Skeletal muscle cell (primary cell): ENCODE measurements around the gene VAV3.
A peak's percentile ranks its signal among the peaks of the same experiment; 100 is the strongest.
"Not testable (repeated sequence)": the region's sequence is repeated elsewhere in the genome, so short reads cannot be mapped to it uniquely, and the experiment has no call there.

Experiments
- DNase-seq: peaks from one replicate; pipeline ENCODE4 v3.0.0-alpha.2; 2010; ENCODE audit warnings: low read depth
- H3K4me3 ChIP-seq: 2 replicates; pipeline ENCODE4 v1.5.1; 2011; ENCODE audit warnings: low read depth, mild to moderate bottlenecking, control low read depth, low read length, moderate library complexity

The VAV3 gene

DNA sequence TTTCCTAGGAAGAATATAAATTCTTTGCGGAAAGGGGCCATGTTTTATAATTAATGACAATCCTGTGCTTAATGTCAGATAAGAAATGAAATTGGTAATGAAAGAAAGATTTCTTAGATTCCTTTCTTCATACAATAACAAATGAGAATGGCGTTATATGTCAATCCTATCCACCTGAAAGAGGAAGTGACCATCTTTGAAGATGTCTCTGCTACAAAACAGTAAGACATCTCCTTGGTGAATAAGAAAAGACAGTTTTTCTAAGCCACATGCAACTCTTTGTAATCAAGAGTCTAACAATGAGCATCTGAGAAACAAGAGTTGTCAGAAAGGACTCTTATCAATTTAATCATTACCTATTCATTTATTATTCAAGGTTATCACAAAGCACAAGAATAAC lies 286.0 kb downstream of the VAV3 start:
- DNase-seq, result no peak
- no peak overlapping the region for H3K4me3 ChIP-seq

DNA sequence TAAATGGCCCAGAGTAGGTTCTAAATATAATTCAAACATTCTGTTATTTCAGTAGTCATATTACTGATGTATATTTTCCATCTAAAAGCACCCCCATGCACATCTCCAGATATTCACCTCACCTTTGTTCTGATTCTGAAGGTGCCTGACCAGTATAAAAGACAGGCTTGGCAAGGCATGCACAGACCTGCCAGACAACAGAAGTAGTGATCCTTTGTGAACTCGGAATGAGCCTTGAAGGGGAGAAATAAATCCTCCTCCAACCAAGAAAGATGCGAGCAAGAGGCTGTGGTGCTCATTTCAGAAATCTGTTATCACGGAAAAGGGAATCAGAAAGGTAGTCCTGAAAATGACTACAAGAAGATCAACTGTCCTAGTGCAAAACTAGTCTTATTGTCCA lies 287.3 kb downstream of the VAV3 start:
- no peak overlapping the region for H3K4me3 ChIP-seq

DNA sequence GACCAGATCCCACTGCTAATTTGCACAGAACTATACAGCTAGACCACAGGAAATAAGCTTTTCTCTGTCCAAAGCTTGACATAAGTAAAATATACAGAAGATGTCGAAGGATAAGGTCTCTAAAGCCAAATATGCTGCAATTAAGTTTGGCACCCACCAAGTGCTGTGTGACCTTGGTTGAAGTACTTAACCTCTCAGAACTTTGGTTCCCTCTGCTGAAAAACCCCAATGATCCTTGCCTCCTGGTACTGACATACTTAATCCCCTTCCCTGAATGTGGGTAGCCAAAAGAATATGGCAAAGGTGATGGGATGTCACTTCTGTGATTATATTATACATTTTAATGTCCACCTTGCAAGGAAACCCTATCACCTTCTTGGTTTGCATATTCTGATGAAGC lies 290.5 kb downstream of the VAV3 start:
- H3K4me3 ChIP-seq, result no peak overlapping the region
- DNase-seq, result no peak

More for the DNA sequence above, 287.3 kb downstream of the VAV3 start:
- DNase-seq, result no peak

DNA sequence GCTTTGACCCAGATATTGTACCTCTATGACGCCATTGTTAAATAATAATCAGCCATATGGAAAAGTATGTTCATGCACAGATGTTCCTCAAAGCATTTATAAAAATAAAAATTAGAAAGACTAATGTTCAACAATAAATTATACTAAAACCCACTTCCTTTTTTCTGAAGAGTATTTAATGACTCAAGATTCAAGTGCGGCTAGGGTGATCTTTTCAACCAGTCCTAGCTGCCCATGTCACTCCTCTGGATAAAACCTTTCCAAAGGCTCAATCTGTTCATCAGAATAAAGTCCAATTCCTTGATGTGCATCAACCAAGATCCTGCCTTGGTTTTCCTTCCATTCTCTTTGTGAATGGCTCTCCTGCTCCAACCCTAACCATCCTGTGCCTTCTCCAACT lies 292.0 kb downstream of the VAV3 start:
- no peak overlapping the region for H3K4me3 ChIP-seq
- no peak for DNase-seq

DNA sequence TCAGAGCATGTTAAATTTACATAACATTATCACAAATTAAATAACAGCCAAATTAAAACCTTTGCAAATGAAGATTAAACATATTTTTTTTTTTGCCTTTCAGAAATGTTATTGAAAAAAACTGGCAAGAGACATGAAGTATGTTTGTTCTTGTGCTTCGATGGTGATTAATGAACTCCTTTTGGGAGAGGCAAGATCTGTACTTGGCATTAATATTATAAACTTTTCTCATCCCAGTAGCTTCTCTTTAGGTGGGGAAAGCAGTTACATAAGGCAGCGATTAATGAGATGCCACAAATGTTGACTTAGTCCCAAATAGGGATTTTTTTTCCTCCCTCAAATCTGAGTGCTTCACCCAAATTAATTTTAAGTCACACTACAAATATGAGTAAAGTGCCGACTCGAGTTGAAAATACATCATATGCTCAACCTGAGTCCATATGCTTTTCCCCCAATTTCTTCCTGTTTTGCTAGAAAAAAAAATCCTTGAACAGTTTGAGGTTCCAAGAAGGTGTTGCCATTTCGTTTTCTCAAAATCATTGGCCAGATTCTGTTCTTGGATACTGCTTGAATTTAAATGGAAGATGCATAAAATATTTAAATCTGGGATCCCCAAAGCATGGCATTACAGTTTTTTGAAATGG lies 294.5 kb downstream of the VAV3 start:
- no peak for DNase-seq
- no peak overlapping the region for H3K4me3 ChIP-seq

DNA sequence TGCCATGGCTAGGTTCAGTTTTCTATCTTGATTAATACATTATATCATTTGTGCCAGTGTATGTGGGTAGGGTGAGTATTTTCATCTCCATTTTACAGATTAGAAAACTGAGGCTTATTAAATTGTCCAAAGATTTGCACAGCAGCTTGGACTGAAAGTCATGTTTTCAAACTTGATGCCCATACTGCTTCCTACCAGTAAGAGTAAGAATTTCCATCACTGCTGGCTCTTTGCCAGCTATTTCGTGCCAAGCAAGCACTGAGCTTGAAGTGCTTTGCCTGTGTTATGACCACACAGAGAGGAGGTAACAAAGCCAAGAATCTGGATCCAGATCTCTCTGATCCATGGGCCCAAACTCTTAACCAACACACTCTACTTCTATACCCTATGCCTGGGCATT lies 295.0 kb downstream of the VAV3 start:
- DNase-seq, result no peak
- no peak overlapping the region for H3K4me3 ChIP-seq

DNA sequence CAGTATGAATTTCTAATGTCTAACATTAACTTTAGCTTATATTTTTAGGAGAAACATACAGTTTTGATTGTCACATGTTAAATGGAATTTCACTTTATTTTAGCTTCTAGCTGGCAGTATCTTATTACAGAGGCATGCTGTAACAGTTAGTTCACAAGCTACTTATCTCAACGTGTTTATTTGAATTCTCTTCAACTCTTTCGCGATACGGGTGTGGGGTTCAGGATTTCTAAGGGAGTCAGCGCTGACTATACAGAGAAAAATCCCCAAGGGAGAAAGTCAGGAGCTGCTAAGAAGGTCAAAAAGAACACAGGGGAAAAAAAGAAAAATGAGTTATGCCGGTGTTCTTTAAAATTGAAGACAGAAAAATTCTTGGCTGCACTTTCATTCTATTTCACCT lies 296.2 kb downstream of the VAV3 start:
- H3K4me3 ChIP-seq, result no peak overlapping the region
- DNase-seq, result no peak

DNA sequence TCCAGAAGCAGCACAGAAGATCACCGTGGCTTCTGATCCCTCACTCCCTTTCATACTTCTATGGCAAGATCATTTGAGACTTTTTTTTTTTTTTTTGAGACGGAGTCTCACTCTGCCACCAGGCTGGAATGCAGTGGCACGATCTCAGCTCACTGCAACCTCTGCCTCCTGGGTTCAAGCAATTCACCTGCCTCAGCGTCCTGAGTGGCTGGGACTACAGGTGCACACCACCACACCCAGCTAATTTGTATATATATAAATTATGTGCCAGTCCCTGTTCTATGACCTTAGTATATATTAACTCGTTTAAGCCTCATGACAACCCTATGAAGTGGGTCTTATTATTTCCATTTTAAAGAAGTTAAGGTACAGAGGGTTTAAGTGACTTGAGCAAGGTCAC lies 298.5 kb downstream of the VAV3 start:
- DNase-seq, result no peak

DNA sequence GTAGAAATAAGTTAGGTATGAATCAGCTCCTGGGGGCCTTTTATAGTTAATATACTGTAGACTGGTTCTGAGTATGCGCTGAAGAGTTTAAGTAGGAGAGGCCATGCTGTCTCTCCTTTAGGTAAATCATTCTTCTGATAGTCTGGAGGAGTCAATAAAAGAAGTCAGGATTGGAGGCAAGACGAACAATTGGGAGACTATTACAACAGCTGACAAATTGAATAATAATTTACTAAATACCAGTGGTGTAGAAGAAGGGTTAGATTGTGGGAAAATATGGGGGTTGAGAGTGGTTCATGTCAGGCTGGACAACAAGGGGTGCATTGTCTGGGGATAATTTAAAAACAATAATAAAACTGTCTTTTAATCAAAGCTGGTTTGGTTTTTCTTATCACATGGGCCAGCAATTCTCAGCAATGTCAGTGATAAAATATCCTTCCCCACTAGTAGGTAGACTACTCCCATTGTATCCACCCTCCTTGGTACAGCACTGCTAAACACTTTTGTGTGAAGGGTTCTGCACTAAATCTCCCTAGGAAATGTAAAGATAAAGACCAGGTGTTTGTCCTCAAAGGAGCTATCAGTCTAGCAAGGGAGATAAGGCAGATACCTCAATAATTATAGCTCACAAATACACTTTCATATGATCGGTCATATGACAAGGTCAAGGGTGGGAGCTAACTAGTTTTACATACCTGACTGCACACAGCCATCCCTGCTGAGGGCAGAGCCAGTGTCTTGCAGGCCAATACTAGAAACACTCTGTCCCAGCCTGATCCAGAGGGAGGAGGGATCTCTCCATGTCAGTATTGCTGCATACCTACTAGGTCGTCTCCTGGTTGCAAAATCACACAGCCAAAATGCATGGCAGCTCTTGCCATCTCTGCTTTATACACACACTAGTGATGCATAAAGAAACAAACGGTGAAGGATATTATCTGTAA lies 299.7 kb downstream of the VAV3 start:
- no peak overlapping the region for H3K4me3 ChIP-seq
- DNase-seq, result no peak

More for the DNA sequence above, 298.5 kb downstream of the VAV3 start:
- H3K4me3 ChIP-seq, result no peak overlapping the region

DNA sequence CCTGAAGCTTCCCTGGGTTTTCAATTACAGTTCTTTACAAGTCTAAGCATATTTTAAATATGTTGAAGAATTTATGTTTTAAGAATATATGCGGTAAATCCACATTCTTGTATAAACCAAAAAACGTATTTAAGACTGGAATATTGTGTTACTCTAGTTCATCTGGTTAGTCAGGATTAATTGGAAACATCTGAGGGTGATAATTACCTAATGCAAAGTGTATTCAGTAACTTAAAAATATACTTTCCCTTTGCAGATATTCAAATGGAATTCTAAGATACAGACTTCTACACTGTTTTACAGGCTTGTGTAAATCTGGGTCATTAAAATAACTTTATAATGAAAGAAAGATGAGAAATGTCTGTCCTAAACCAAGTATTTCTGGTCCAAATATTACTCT lies 302.0 kb downstream of the VAV3 start:
- DNase-seq, result no peak
- no peak overlapping the region for H3K4me3 ChIP-seq

DNA sequence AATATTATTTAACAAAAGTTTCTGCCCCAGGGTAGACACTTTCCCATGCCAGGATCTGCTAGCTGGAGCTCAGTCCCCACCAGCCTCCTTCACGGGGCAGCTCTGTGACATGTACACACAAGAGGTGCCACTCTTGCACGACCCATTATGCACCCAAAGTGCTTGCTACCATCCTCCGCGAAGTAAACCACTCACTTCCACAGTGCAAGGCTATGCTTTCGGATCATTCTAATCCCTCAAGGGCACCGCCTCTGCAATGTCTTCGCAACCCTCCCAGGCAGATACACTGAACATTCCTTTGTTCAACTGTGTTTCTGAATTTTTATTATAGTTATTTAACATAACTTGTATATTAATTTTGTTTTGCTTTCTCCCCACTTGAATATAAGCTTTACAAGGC lies 303.8 kb downstream of the VAV3 start:
- no peak overlapping the region for H3K4me3 ChIP-seq
- no peak for DNase-seq

DNA sequence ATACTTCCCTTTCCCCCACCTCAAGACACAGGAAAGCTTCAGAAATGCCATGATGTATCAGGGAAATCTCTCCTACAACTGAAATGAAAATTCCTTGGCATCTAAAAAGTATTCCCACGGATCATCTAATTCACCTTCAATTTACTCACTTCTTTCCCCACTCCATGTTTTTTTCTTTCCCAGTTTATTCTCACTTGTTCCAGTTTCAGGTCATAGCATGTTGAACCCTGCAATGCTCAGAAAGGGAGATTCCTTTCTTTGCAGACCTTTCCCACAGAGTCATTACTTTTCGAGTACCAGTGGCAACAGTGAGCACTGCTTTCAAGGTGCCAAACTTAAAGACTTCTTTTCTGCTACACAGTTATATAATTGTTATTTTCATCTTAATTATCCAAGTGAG lies 305.0 kb downstream of the VAV3 start:
- H3K4me3 ChIP-seq, result no peak overlapping the region
- DNase-seq, result no peak

DNA sequence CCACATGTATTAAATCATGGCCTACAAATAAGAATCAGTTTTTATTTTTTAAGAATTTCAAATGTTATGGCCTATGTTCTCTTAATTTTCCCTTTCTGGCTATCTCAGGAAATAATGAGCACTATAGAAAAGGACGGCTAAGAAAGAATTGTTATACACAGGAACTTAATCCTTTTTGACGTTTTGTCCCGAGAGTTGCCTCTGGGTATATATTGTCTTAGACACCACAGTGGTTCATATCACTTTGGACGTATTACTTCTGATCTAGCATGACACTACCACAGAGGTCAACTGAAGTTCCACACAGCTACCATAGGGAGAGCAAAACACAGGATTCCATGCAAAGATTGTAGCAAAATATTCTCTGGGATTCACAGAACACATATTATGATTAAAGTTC lies 307.6 kb downstream of the VAV3 start:
- no peak overlapping the region for H3K4me3 ChIP-seq
- DNase-seq, result no peak

DNA sequence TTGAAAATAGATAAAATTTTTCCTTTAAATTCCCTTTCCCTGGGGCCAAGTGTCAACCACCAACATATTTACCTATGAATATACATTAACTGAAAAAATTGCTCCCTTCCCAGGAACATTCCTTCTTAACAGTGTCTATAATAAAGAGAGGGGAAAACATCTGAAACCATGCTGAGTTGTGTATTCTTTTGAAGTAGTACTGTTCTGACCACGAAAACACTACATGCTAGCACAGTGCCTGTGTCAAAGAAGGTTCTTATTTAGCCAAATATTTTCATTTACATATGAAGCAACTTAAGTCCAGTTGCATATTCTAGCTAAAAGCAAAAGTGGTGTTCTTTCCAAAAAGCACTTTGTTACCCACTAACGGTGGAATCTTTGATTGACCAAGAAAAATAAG lies 311.2 kb downstream of the VAV3 start:
- no peak for DNase-seq
- H3K4me3 ChIP-seq, result no peak overlapping the region

DNA sequence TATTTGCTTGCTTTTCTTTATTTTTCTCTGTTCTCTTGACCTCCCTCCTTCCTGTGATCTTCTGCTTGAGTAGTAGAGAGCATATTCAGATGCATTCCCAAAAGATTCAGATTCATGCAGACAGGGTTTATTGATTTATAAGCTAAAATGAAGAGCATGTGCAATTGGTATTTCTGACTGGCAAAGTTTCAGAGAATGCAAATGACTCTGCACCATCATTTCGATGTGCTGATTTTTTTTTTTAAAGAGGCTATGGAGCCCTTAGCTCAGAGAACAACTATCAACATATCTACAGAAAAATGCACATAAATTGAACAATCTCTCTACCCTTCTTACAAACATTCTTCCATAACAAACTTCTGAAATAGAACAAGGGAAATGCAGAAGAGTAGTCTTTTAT lies 312.0 kb downstream of the VAV3 start:
- no peak overlapping the region for H3K4me3 ChIP-seq
- no peak for DNase-seq

DNA sequence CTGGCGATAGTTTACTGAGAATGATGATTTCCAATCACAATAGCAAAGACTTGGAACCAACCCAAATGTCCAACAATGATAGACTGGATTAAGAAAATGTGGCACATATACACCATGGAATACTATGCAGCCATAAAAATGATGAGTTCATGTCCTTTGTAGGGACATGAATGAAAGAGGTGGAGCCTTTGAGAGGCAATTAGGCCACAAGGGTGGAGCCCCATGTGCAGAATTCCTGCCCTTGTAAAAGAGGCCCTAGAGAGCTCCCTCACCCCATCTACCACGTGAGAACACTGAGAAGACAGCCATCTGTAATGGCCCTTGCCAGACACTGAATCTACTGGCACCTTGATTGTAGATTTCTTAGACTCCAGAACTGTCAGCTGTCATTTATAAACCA lies 314.2 kb downstream of the VAV3 start:
- H3K4me3 ChIP-seq, DNase-seq: not testable (repeated sequence)

DNA sequence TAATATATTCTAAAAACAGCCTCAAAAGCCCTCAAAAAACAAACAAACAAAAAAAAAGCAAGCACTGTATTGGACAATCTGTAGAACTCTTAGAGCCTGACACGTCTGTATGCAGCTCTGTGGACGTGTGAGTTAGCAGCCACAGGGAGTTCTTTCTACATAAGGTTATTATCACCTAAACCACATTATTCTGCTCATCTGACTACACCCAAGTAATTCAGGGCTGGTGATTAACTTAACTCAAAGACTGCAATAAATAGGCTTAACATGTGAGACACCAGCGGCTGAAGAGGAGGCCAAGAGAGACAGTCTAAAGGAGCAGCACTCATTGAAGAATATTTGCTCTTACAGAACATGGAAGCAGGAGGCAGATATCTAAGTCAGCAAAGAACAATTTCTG lies 316.0 kb downstream of the VAV3 start:
- DNase-seq, result no peak

DNA sequence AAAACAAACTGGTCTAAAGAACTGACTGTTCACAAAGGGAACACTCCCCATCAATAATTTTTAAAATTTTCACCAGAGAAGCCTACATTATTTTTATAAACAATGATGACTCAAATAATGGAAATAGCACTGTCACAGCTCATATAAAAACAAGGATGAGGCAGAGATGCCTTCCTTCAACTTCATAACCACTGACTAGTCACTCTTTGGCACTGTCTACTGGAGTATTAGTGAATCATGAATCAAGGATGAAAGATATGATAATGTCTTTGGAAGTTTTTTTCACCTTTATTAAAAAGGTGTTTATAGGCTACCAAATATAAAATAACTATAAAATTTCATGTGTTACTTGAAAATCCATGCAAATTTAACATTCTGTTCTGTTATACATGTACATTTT lies 316.9 kb downstream of the VAV3 start:
- peak; percentile 64 for DNase-seq
- H3K4me3 ChIP-seq, result no peak overlapping the region

More for the DNA sequence above, 316.0 kb downstream of the VAV3 start:
- no peak overlapping the region for H3K4me3 ChIP-seq

DNA sequence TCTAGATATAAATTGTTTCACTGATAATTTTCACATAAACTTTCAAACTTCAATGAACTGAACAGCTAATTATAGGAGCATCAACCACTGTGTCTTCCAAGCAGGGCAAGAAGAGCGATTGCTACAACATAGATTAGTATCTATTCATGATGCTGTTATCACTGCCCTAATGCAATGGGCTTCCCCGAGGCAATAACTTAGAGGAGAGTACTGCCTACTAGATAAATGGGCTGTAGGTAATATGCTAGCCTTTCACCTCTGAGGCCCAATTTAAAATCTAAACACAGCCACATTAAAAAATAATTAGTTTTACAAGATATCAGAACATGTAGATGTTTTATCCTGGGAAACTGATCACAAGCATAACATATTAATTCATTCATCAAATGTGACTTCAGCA lies 318.0 kb downstream of the VAV3 start:
- no peak overlapping the region for H3K4me3 ChIP-seq
- no peak for DNase-seq

DNA sequence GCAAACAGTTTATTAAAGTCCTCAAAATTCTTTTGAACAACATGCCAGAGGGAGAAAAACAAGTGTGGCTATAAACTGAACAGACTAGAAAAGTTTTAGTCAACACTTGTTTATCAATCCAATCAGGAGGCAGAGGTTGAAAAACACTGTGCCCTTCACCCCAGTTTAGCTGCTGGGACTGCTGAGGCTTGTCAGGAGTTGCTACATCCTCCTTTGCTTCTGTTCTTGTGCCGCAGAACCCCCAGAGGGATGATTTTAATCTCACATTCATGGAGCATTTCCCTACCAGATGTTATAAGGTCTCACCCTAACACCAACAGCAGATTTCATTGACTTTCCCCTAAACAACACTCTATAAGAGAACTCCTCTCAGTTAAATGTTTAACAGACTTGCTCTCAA lies 321.2 kb downstream of the VAV3 start:
- H3K4me3 ChIP-seq, result no peak overlapping the region
- no peak for DNase-seq

DNA sequence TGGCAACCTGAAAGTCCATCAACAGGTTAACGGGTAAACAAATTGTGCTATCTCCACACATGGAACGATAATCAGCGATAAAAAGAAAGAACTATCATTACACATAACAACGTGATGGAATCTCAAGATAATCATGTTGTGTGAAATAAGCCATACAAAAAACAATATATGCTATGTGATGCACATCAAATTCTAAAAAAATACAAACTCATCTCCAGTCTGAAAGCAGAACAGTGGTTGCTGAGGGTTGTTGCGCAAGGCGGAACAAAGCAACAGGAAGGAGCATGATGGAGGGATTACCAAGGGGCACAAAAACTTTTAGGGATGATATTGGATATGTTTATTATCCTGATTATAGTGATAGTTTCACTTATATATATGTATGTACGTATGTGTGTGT lies 324.8 kb downstream of the VAV3 start:
- no peak for DNase-seq

More for the DNA sequence above, 324.8 kb downstream of the VAV3 start:
- H3K4me3 ChIP-seq, result no peak overlapping the region
